ENCODE measurements around the gene EPC1.
"Not testable (repeated sequence)": the region's sequence is repeated elsewhere in the genome, so short reads cannot be mapped to it uniquely, and the experiment has no call there.

Gene EPC1

DNA sequence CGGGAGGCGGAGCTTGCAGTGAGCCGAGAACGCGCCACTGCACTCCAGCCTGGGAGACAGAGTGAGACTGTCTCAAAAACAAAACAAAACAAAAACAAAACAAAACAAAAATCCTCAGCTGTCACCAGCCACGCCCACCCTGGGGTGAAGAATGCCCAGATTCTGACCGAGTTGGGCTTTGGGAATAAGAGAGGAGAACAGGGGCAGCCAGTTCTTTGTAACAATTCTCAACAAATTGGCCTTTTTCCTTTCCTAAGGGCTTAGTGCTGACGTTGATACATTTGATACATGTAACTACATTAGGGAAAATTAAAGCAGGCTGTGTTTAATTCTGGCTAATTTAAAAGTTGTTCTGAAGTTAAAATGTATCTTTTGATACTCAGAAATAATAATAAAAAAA lies 121.0 kb downstream of the EPC1 start:
- no peak for DNase-seq

GRCh38 chr10:32222376-32222775 lies 124.6 kb downstream of the EPC1 start:
- not testable (repeated sequence) for DNase-seq

- not testable (repeated sequence) for DNase-seq
Measured at GRCh38 chr10:32219156-32219555, 127.8 kb downstream of the EPC1 start.

DNA sequence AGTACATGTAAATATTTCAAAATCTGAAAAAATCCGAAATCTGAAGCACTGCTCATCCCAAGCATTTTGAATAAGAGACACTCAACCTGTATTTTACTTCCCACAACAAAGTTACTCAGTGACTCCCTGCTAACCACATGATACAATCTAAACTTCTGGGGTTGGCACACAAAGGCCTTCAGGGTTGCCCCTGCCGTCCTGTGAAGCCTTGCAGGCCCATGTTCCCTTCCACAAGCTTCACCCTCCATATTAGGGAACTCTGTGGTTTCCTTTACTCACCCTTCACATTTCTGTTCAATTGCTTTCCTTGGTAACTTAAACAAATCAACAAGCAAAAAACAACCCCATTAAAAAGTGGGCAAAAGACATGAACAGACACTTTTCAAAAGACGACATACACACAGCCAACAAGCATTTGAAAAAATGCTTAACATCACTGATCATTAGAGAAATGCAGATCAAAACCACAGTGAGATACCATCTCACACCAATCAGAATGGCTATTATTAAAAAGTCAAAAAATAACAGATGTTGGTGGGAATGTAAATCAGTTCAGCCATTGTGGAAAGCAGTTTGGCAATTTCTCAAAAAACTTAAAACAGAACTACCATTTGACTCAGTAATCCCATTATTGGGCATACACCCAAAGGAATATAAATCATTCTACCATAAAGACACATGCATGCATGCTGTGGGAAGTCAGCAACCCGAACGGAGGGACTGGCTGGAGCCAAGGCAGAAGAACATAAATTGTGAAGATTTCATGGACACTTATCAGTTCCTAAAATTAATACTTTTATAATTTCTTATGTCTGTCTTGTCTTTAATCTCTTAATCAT lies 128.5 kb downstream of the EPC1 start:
- not testable (repeated sequence) for DNase-seq
